Endodermal cell (in vitro differentiated cells): ENCODE data around the gene PSG3. TPM values are rescaled to one million over a fixed set of nuclear protein-coding genes. Genes with fewer than 3 reads are reported as not detected.
"Not testable (repeated sequence)": the region's sequence is repeated elsewhere in the genome, so short reads cannot be mapped to it uniquely, and the experiment has no call there.

Experiments used
- DNase-seq: peaks from one replicate; pipeline ENCODE4 v3.0.0-alpha.2; 2017
- H3K27ac ChIP-seq: 2 replicates; pipeline ENCODE4 v1.5.1; 2013; ENCODE audit warnings: mild to moderate bottlenecking, low read depth, low read length, moderate library complexity
- H3K27me3 ChIP-seq: 2 replicates; pipeline ENCODE4 v1.6.1; 2013; ENCODE audit warnings: mild to moderate bottlenecking, low read length, moderate library complexity; ENCODE audit not compliant: insufficient read depth, control insufficient read depth, poor library complexity, severe bottlenecking
- H3K36me3 ChIP-seq: 2 replicates; pipeline ENCODE4 v1.7.0; 2013; ENCODE audit warnings: mild to moderate bottlenecking, low read length, moderate library complexity; ENCODE audit not compliant: control insufficient read depth, insufficient read depth
- H3K4me1 ChIP-seq: one replicate; pipeline ENCODE4 v1.7.0; 2013; ENCODE audit warnings: low read length; ENCODE audit not compliant: control insufficient read depth, insufficient read depth
- H3K4me3 ChIP-seq: 2 replicates; pipeline ENCODE4 v1.5.1; 2013; ENCODE audit warnings: mild to moderate bottlenecking, low read length, moderate library complexity
- H3K9ac ChIP-seq: 2 replicates; pipeline ENCODE4 v1.6.1; 2013; ENCODE audit warnings: mild to moderate bottlenecking, low read length, moderate library complexity; ENCODE audit not compliant: poor library complexity, severe bottlenecking; ENCODE audit errors: extremely low read depth
- H3K9me3 ChIP-seq: 2 replicates; pipeline ENCODE4 v1.6.1; 2013; ENCODE audit warnings: mild to moderate bottlenecking, low read length, moderate library complexity; ENCODE audit not compliant: control insufficient read depth
- H3K27ac Mint-ChIP-seq: 2 replicates; pipeline ENCODE4 v1.8.0; 2020; ENCODE audit warnings: mixed read lengths
- H3K27me3 Mint-ChIP-seq: 2 replicates; pipeline ENCODE4 v1.8.0; 2021; ENCODE audit warnings: mild to moderate bottlenecking, mixed read lengths; ENCODE audit not compliant: insufficient read depth
- H3K36me3 Mint-ChIP-seq: 2 replicates; pipeline ENCODE4 v1.8.0; 2020; ENCODE audit warnings: low read depth, mixed read lengths
- H3K4me1 Mint-ChIP-seq: 2 replicates; pipeline ENCODE4 v1.8.0; 2020; ENCODE audit warnings: mixed read lengths
- H3K4me3 Mint-ChIP-seq: 2 replicates; pipeline ENCODE4 v1.8.0; 2020; ENCODE audit warnings: mild to moderate bottlenecking, moderate library complexity, mixed read lengths
- H3K9me3 Mint-ChIP-seq: 2 replicates; pipeline ENCODE4 v1.8.0; 2020; ENCODE audit warnings: mild to moderate bottlenecking, mixed read lengths
- WGBS, 2 experiments: methylation state at CpG; one replicate each; pipeline versions ENCODE4 v1.1.5 to v1.1.7; 2013; ENCODE audit warnings: missing lambda C conversion rate in 2 of 2, mixed read lengths in 1 of 2; ENCODE audit not compliant: insufficient coverage in 1 of 2, insufficient read length in 1 of 2; 5-methylcytosine and 5-hydroxymethylcytosine counted together
- total RNA-seq, 2 donors: library from RNA; stranded (reverse); fragmentation: NEBNext Ultra II Directional in 1 of 2; extraction: Animal tissue kit (Norgen Biotek cat#: 25700) in 1 of 2; gene quantifications; 2 replicates in 1 of 2; 3 replicates in 1 of 2; pipeline ENCODE4 v1.2.1, GENCODE V29; 2021
- TF ChIP-seq, protein P1 (sequence below): fragments of 200-600 bp; sonication (generic); conservative IDR thresholded peaks from 2 replicates; pipeline ENCODE4 v1.5.0; 2021; ENCODE audit warnings: antibody characterized with exemption, mild to moderate bottlenecking

The PSG3 gene
- total RNA-seq, 2 donors from 2014 or later, result not detected

DNA sequence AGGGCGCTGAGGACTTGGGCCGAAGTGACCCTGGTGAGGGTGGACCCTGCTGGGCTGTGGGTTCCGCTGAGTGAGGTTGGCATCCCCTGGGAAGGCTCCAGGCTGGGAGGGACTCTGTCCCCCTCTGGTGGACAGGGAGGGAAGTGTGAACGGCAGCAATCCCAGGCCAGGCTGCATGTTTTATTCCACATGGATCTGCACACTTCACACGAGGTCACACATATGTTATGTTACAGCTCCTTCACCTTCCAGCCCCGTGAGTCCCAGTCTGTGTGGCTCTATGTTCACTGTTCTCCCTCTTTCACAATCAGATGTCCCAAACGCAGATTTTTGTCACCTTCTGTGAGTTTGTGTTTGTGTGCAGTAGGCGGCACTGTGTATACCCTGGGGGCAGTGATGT, 27.0 kb upstream of the PSG3 start:
- 82% methylated on average over 7 of the region's 8 CpGs; no CpG with 5 or more reads in 1 of the 2 experiments for WGBS, 2 experiments
- H3K4me1 ChIP-seq, DNase-seq, H3K4me3 Mint-ChIP-seq, H3K27ac ChIP-seq, H3K4me1 Mint-ChIP-seq, H3K36me3 ChIP-seq, H3K4me3 ChIP-seq, H3K27me3 Mint-ChIP-seq, H3K27me3 ChIP-seq, H3K27ac Mint-ChIP-seq, H3K36me3 Mint-ChIP-seq, H3K9ac ChIP-seq, H3K9me3 ChIP-seq: not testable (repeated sequence)
- TF ChIP-seq, protein P1, sequence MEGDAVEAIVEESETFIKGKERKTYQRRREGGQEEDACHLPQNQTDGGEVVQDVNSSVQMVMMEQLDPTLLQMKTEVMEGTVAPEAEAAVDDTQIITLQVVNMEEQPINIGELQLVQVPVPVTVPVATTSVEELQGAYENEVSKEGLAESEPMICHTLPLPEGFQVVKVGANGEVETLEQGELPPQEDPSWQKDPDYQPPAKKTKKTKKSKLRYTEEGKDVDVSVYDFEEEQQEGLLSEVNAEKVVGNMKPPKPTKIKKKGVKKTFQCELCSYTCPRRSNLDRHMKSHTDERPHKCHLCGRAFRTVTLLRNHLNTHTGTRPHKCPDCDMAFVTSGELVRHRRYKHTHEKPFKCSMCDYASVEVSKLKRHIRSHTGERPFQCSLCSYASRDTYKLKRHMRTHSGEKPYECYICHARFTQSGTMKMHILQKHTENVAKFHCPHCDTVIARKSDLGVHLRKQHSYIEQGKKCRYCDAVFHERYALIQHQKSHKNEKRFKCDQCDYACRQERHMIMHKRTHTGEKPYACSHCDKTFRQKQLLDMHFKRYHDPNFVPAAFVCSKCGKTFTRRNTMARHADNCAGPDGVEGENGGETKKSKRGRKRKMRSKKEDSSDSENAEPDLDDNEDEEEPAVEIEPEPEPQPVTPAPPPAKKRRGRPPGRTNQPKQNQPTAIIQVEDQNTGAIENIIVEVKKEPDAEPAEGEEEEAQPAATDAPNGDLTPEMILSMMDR, result peak; percentile 20
- peaks cover 83% of the 10 kb centered on the region for H3K9me3 Mint-ChIP-seq

- not testable (repeated sequence) for H3K4me1 Mint-ChIP-seq, H3K9ac ChIP-seq, H3K27ac ChIP-seq, DNase-seq, H3K27me3 ChIP-seq, H3K9me3 ChIP-seq, H3K4me3 ChIP-seq, H3K36me3 ChIP-seq, H3K4me3 Mint-ChIP-seq, H3K4me1 ChIP-seq, H3K36me3 Mint-ChIP-seq, H3K27ac Mint-ChIP-seq, H3K27me3 Mint-ChIP-seq
- peaks cover 84% of the 10 kb centered on the region for H3K9me3 Mint-ChIP-seq
- 80 to 91% methylated on average over 1 to 12 of the region's 12 CpGs for WGBS, 2 experiments
Observed at GRCh38 chr19:42766871-42767270, 26.6 kb upstream of the PSG3 start.

GRCh38 chr19:42764836-42765235, 24.6 kb upstream of the PSG3 start:
- DNase-seq, result no peak

More at GRCh38 chr19:42764836-42765235, 24.6 kb upstream of the PSG3 start:
- Histone ChIP-seq H3K9ac (no peak overlapping the region), H3K27me3 (no peaks in the 10 kb centered on the region), H3K27ac (no peak overlapping the region), H3K4me3 (no peak overlapping the region), H3K36me3 (no peaks in the 10 kb centered on the region), H3K4me1 (no peaks in the 10 kb centered on the region), H3K9me3 (no peaks in the 10 kb centered on the region)
- Mint-ChIP-seq H3K27me3 (no peaks in the 10 kb centered on the region), H3K4me3 (no peak overlapping the region), H3K36me3 (no peaks in the 10 kb centered on the region), H3K4me1 (no peaks in the 10 kb centered on the region), H3K9me3 (peaks cover 91% of the 10 kb centered on the region), H3K27ac (no peak overlapping the region)
- WGBS, 2 experiments, result 60 to 96% methylated on average over 1 to 3 of the region's 3 CpGs
- TF ChIP-seq, protein P1, result no peak
